Breast epithelium (tissue), 3 donors: ENCODE measurements around the gene SCN9A.

Source experiments
- CTCF ChIP-seq, 3 donors: fragments of 450-650 bp; IDR thresholded peaks; one replicate each; pipeline ENCODE4 v1.5.1; 2016 to 2017; ENCODE audit warnings: antibody characterized with exemption in 3 of 3, mild to moderate bottlenecking in 3 of 3, moderate library complexity in 3 of 3
- POLR2A ChIP-seq: fragments of 450-650 bp; IDR thresholded peaks from one replicate; pipeline ENCODE4 v1.6.1; 2016; ENCODE audit warnings: antibody characterized with exemption, mild to moderate bottlenecking, moderate library complexity
- POLR2AphosphoS5 ChIP-seq, 3 donors: sonication (generic); formaldehyde crosslinking; IDR thresholded peaks; one replicate each; pipeline ENCODE4 v1.6.1; 2017; ENCODE audit warnings: antibody characterized with exemption in 3 of 3

- TF ChIP-seq CTCF (IDR thresholded peaks at IDR 0.05) (no peak), POLR2A (no peak), POLR2AphosphoS5 (IDR thresholded peaks at IDR 0.05) (no peak)
Measured at GRCh38 chr2:166343467-166343866, 32.3 kb downstream of the SCN9A start.
